GM23248 (cell line): ENCODE data around the gene BAHCC1. TPM values are rescaled to one million over a fixed set of nuclear protein-coding genes. Genes with fewer than 3 reads are reported as not detected.
A peak's percentile ranks its signal among the peaks of the same experiment; 100 is the strongest.

Source experiments
- DNase-seq: peaks from one replicate; pipeline ENCODE4 v3.0.0-alpha.2; 2015
- H2AFZ ChIP-seq: fragments of 200-600 bp; sonication (generic); 2 replicates; pipeline ENCODE4 v1.6.1; 2016; ENCODE audit warnings: antibody characterized with exemption
- H3F3A ChIP-seq: fragments of 200-600 bp; sonication (generic); 2 replicates; pipeline ENCODE4 v1.6.1; 2016; ENCODE audit warnings: mild to moderate bottlenecking, antibody characterized with exemption, mixed run types; ENCODE audit not compliant: insufficient read depth
- H3K27ac ChIP-seq: fragments of 200-600 bp; sonication (generic); 2 replicates; pipeline ENCODE4 v1.5.1; 2016; ENCODE audit warnings: mild to moderate bottlenecking
- H3K27me3 ChIP-seq: fragments of 200-600 bp; sonication (generic); replicated peaks from 2 replicates; pipeline ENCODE4 v1.6.1; 2016; ENCODE audit warnings: mild to moderate bottlenecking; ENCODE audit not compliant: insufficient read depth
- H3K36me3 ChIP-seq: fragments of 200-600 bp; sonication (generic); 2 replicates; pipeline ENCODE4 v1.6.1; 2016; ENCODE audit warnings: low read depth, mild to moderate bottlenecking
- H3K4me1 ChIP-seq: fragments of 200-600 bp; sonication (generic); 2 replicates; pipeline ENCODE4 v1.6.1; 2016; ENCODE audit warnings: mild to moderate bottlenecking; ENCODE audit not compliant: insufficient read depth
- H3K4me2 ChIP-seq: fragments of 200-600 bp; sonication (generic); one replicate; pipeline ENCODE4 v1.6.1; 2016; ENCODE audit warnings: mild to moderate bottlenecking; ENCODE audit not compliant: unreplicated experiment
- H3K4me3 ChIP-seq: fragments of 200-600 bp; sonication (generic); 2 replicates; pipeline ENCODE4 v1.5.1; 2016; ENCODE audit warnings: mild to moderate bottlenecking
- H3K79me2 ChIP-seq: fragments of 200-600 bp; sonication (generic); 2 replicates; pipeline ENCODE4 v1.6.1; 2016; ENCODE audit warnings: mild to moderate bottlenecking; ENCODE audit not compliant: insufficient read depth
- H3K9ac ChIP-seq: fragments of 200-600 bp; sonication (generic); 2 replicates; pipeline ENCODE4 v1.6.1; 2016; ENCODE audit warnings: mild to moderate bottlenecking
- H3K9me2 ChIP-seq: fragments of 200-600 bp; sonication (generic); 2 replicates; pipeline ENCODE4 v1.6.1; 2016; ENCODE audit warnings: mixed run types, mild to moderate bottlenecking, moderate library complexity; ENCODE audit not compliant: insufficient read depth
- H3K9me3 ChIP-seq: fragments of 200-600 bp; sonication (generic); one replicate; pipeline ENCODE4 v1.6.1; 2017; ENCODE audit warnings: low read depth
- H4K20me1 ChIP-seq: fragments of 200-600 bp; sonication (generic); 2 replicates; pipeline ENCODE4 v1.6.0; 2016; ENCODE audit not compliant: insufficient read depth
- EZH2 ChIP-seq: fragments of 200-600 bp; sonication (generic); IDR thresholded peaks from 2 replicates; pipeline ENCODE4 v1.6.1; 2018; ENCODE audit warnings: antibody characterized with exemption, mild to moderate bottlenecking; ENCODE audit not compliant: insufficient read depth, poor library complexity, severe bottlenecking
- EZH2phosphoT487 ChIP-seq: fragments of 200-600 bp; sonication (generic); IDR thresholded peaks from 2 replicates; pipeline ENCODE4 v1.6.1; 2018; ENCODE audit warnings: antibody characterized with exemption, moderate library complexity, mild to moderate bottlenecking, low read depth; ENCODE audit not compliant: insufficient read depth
- WGBS, 2 experiments: methylation state at CpG; one replicate each; pipeline ENCODE4 v1.1.6; 2015 to 2017; ENCODE audit warnings: low lambda C conversion rate in 2 of 2, low coverage in 1 of 2; ENCODE audit errors: missing lambda C conversion rate in 2 of 2; 5-methylcytosine and 5-hydroxymethylcytosine counted together
- in situ Hi-C: fragments of 300-500 bp; cut with MboI; formaldehyde crosslinking; loops from 2 replicates; pipeline ENCODE4 v1.15.0; 2020
- polyA plus RNA-seq: library from polyadenylated mRNA; unstranded; fragments of >200 nt; fragmentation: Nextera tagmentation; extraction: Ambion mirVana; gene quantifications from 2 replicates; pipeline ENCODE4 v1.2.1, GENCODE V29; 2016
- total RNA-seq: library from RNA; depleted of rRNA; stranded (reverse); fragments of >200 nt; shearing (Covaris generic); gene quantifications from 2 replicates; pipeline ENCODE4 v1.2.3, GENCODE V29; 2014

BAHCC1 gene
- total and polyA plus RNA-seq, 2 experiments from 2014 or later = 1.3 to 3.0 TPM

DNA sequence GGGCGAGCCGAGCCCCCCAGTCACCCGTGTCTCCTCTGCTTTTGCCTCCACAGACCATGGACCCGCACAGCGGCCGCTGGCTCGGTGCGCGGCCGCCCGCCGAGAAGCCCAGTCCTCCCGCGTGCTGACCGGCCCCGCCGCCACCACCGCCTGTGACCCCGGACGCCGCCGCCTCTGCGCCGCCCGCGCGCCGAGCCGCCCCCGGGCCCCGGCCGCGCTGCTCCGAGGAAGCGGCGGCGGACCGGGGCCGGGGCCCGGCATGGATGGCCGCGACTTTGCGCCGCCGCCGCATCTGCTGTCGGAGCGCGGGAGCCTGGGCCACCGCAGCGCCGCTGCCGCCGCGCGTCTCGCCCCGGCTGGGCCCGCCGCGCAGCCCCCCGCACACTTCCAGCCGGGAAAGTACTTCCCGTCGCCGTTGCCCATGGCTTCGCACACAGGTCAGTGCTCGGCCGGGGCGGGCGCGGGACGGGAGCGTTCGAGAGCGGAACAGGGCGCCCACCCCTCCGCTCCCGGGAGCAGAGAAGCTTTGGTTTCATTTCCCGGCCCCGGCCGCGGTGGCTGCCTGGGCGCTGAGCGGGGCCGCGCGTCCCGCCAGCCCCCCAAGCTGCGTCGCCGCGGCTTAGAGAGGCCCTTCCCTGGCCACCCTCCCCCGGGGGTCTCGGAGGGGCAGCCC is 4.4 kb downstream of the BAHCC1 start:
- Histone ChIP-seq H3K27ac (peak overlapping the region; percentile 88), H3K4me3 (peak overlapping the region; percentile 83), H3K9me3 (no peaks in the 10 kb centered on the region), H3K36me3 (no peaks in the 10 kb centered on the region), H3K4me2 (peak overlapping the region; percentile 92), H3K27me3 (no peaks in the 10 kb centered on the region), H3K4me1 (peaks cover 34% of the 10 kb centered on the region), H3K79me2 (peaks cover 85% of the 10 kb centered on the region), H3F3A (peaks cover 1% of the 10 kb centered on the region), H3K9ac (peak overlapping the region; percentile 95), H3K9me2 (no peaks in the 10 kb centered on the region), H4K20me1 (no peaks in the 10 kb centered on the region), H2AFZ (peak overlapping the region; percentile 61)
- DNase-seq = peak; percentile 64
- TF ChIP-seq EZH2 (no peak), EZH2phosphoT487 (no peak)
- 0 to 1% methylated on average over 25 to 40 of the region's 95 CpGs for WGBS, 2 experiments
- in situ Hi-C loops = no loop called here

DNA sequence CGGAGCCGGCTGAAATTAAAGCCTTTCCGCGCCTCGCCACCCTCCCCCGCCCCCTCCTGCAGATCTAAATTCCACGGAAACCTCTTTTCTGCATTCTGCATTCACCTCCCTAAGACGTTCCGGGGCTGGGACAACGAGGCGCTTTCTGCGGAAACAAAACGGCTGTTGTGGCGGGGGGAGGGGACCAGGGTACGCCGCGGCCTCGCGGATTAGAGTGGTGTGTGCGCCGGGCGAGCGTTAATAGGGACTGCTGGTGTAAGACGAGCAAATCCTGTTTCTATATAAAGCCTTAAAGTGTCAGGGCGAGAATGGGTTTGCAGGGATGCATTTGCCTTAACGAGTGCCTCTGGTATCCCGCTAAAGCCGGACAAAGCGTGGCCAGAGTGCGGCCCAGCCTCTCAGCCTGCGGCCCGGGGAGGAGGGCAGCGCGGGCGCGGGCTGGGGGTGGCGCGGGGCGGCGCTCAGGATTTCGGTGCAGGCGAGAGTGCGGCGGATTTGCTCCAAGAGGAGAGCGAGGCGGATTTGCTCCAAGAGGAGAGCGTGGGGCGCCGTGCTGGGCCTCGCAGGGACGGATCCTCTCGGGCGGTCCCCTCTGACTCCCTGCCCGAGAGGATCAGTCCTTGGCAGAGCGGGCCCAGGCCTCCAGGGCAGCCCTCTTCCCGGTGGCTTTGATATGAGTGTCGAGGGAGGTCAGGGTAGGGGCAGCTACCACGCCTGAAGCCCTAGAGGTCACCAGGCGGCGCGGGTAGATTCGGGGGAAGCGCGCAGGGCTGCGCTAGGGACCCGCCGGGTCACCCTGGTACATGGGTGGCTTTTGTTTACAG is 5.1 kb downstream of the BAHCC1 start:
- Histone ChIP-seq H3K9ac (peak overlapping the region; percentile 95), H3K4me1 (peaks cover 36% of the 10 kb centered on the region), H3K27me3 (no peaks in the 10 kb centered on the region), H3K4me2 (peak overlapping the region; percentile 92), H3K36me3 (no peaks in the 10 kb centered on the region), H2AFZ (peak overlapping the region; percentile 61), H3F3A (no peaks in the 10 kb centered on the region; the same call in 1 of the 2 replicates), H3K79me2 (peaks cover 92% of the 10 kb centered on the region), H3K4me3 (peak overlapping the region; percentile 83), H3K27ac (peak overlapping the region; percentile 88), H3K9me3 (no peaks in the 10 kb centered on the region), H4K20me1 (no peaks in the 10 kb centered on the region), H3K9me2 (no peaks in the 10 kb centered on the region)
- peak; percentile 76 for DNase-seq
- TF ChIP-seq EZH2 (no peak), EZH2phosphoT487 (no peak)
- in situ Hi-C loops = no loop called here
- WGBS, 2 experiments = 4 to 6% methylated on average over 56 to 62 of the region's 67 CpGs

DNA sequence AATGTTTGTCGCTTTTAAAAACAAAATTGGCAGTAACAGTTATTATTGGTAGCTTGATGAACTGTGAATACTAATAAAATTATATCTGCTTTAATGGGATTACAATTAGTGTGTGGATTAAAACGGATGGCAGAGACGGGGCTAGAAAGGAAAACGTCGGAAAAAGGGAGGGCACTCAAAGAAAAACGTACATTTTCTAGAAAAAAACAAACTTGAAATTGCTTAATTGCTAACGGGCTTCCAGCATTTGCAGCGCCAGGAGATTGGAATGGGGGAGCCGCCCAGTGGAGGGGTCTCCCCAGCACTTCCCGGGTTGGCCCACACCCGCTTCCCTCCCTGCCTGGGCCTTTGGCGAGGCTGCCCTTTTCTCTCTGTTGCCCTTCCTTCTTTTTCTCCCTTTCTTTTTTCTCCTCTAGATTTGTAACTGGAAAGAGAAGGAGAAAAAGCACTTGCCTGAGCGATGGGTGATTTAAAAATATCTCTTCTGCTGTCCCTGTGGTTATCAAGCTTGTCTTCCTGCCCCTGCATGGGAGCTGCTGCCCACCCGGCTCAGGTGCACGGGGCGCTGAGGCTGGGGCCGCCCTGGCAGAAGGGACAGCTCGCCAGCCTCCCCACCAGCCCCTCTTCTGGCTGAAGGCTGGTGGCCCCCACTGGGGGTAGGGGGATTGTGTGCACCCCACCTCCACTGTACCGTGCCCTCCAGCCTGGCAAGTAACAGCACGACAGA is 5.9 kb downstream of the BAHCC1 start:
- peak; percentile 47 for DNase-seq
- H2AFZ ChIP-seq = peak overlapping the region; percentile 61

More for the DNA sequence above, 5.9 kb downstream of the BAHCC1 start:
- Histone ChIP-seq H3K79me2 (peaks cover 94% of the 10 kb centered on the region), H3K4me1 (peaks cover 39% of the 10 kb centered on the region), H3K4me3 (peak overlapping the region; percentile 83), H3K9me2 (no peaks in the 10 kb centered on the region), H3K36me3 (no peaks in the 10 kb centered on the region), H3K27ac (peak overlapping the region; percentile 88), H3K9me3 (no peaks in the 10 kb centered on the region), H3F3A (no peaks in the 10 kb centered on the region; the same call in 1 of the 2 replicates), H4K20me1 (no peaks in the 10 kb centered on the region), H3K9ac (peak overlapping the region; percentile 95), H3K27me3 (no peaks in the 10 kb centered on the region), H3K4me2 (peak overlapping the region; percentile 92)
- 40% methylated on average over 20 of the region's 20 CpGs for WGBS, 2 experiments
- in situ Hi-C loops = no loop called here
- TF ChIP-seq EZH2phosphoT487 (no peak), EZH2 (no peak)
